SK-N-MC (cell line): ENCODE data around the gene XKR7.
"Not testable (repeated sequence)": the region's sequence is repeated elsewhere in the genome, so short reads cannot be mapped to it uniquely, and the experiment has no call there.

ENCODE experiments used
- DNase-seq: peaks from one replicate; pipeline ENCODE4 v3.0.0-alpha.2; 2011; ENCODE audit warnings: low read depth, low spot score
- H3K27ac ChIP-seq: fragments of 200-600 bp; sonication (generic); 2 replicates; pipeline ENCODE4 v1.5.1; 2016; ENCODE audit warnings: mixed run types
- H3K36me3 ChIP-seq: fragments of 200-600 bp; sonication (generic); 2 replicates; pipeline ENCODE4 v1.6.1; 2017; ENCODE audit warnings: antibody characterized with exemption, low read length, mixed read lengths; ENCODE audit not compliant: insufficient read depth
- H3K4me3 ChIP-seq: fragments of 200-600 bp; sonication (generic); 2 replicates; pipeline ENCODE4 v1.5.1; 2016
- H3K9ac ChIP-seq: fragments of 200-600 bp; sonication (generic); 2 replicates; pipeline ENCODE4 v1.8.0; 2017; ENCODE audit warnings: mixed run types, mixed read lengths; ENCODE audit not compliant: insufficient read length
- H3K9me3 ChIP-seq: fragments of 200-600 bp; sonication (generic); 2 replicates; pipeline ENCODE4 v1.6.1; 2017; ENCODE audit warnings: low read depth, mild to moderate bottlenecking, antibody characterized with exemption, low read length, moderate library complexity, mixed read lengths
- EZH2 ChIP-seq: fragments of 200-600 bp; sonication (generic); IDR thresholded peaks from one replicate; pipeline ENCODE4 v1.6.1; 2017; ENCODE audit warnings: antibody characterized with exemption
- FOXP2 ChIP-seq: optimal IDR thresholded peaks from 2 replicates; pipeline ENCODE3; 2011; ENCODE audit warnings: mild to moderate bottlenecking, moderate library complexity; ENCODE audit not compliant: insufficient read depth; ENCODE audit errors: extremely low read length, control extremely low read depth
- POLR2AphosphoS5 ChIP-seq: IDR thresholded peaks from 2 replicates; pipeline ENCODE4 v1.6.1; 2012; ENCODE audit warnings: mild to moderate bottlenecking, low read depth, low read length, borderline replicate concordance

The XKR7 gene

GRCh38 chr20:31967830-31968249 is at the start of gene XKR7:
TSS of gene XKR7 (plus strand) at chr20:31968151. CDS start at chr20:31968176, 25 bp downstream.
- H3K27ac ChIP-seq: no peak within 1 kb of the TSS
- H3K9ac ChIP-seq: no peak within 1 kb of the TSS
- no peaks in the 10 kb centered on the region for H3K9me3 ChIP-seq
- no peak for DNase-seq
- TF ChIP-seq EZH2: no peak
- no peak for TF ChIP-seq POLR2AphosphoS5
- no peak for TF ChIP-seq FOXP2
- no peak within 1 kb of the TSS for H3K4me3 ChIP-seq
- H3K36me3 ChIP-seq: no peaks in the 10 kb centered on the region

- DNase-seq: no peak
- no peaks in the 10 kb centered on the region for H3K9me3 ChIP-seq
- no peaks in the 10 kb centered on the region for H3K36me3 ChIP-seq
- no peak overlapping the region for H3K4me3 ChIP-seq
- no peak for TF ChIP-seq POLR2AphosphoS5
- no peak for TF ChIP-seq FOXP2
- no peak for TF ChIP-seq EZH2
- H3K27ac ChIP-seq: no peak overlapping the region
- H3K9ac ChIP-seq: no peak overlapping the region
Observed at GRCh38 chr20:31918466-31919105, 49.4 kb upstream of the XKR7 start.

GRCh38 chr20:31919410-31920155 is 48.4 kb upstream of the XKR7 start:
- TF ChIP-seq EZH2 (no peak), POLR2AphosphoS5 (no peak), FOXP2 (no peak)
- H3K9ac ChIP-seq: no peak overlapping the region
- H3K9me3 ChIP-seq: no peaks in the 10 kb centered on the region
- H3K36me3 ChIP-seq: no peaks in the 10 kb centered on the region
- no peak overlapping the region for H3K27ac ChIP-seq
- no peak for DNase-seq
- H3K4me3 ChIP-seq: no peak overlapping the region

- DNase-seq: no peak
- H3K9ac ChIP-seq: no peak overlapping the region
- no peak overlapping the region for H3K27ac ChIP-seq
- no peaks in the 10 kb centered on the region for H3K9me3 ChIP-seq
- no peaks in the 10 kb centered on the region for H3K36me3 ChIP-seq
- TF ChIP-seq POLR2AphosphoS5: no peak
- no peak for TF ChIP-seq EZH2
- TF ChIP-seq FOXP2: no peak
- no peak overlapping the region for H3K4me3 ChIP-seq
Observed at GRCh38 chr20:31920275-31920855, 47.6 kb upstream of the XKR7 start.

- not testable (repeated sequence) for H3K36me3 ChIP-seq, H3K9me3 ChIP-seq, H3K27ac ChIP-seq, H3K4me3 ChIP-seq, H3K9ac ChIP-seq, DNase-seq
Observed at GRCh38 chr20:31921480-31921879, 46.5 kb upstream of the XKR7 start.

GRCh38 chr20:31922181-31922580 is 45.8 kb upstream of the XKR7 start:
- Histone ChIP-seq H3K9me3 (no peaks in the 10 kb centered on the region), H3K27ac (no peak overlapping the region), H3K4me3 (no peak overlapping the region), H3K9ac (no peak overlapping the region), H3K36me3 (no peaks in the 10 kb centered on the region)
- no peak for DNase-seq
- TF ChIP-seq EZH2 (no peak), POLR2AphosphoS5 (no peak), FOXP2 (no peak)

- Histone ChIP-seq H3K9me3 (no peaks in the 10 kb centered on the region), H3K27ac (no peak overlapping the region), H3K4me3 (no peak overlapping the region), H3K9ac (no peak overlapping the region), H3K36me3 (no peaks in the 10 kb centered on the region)
- no peak for DNase-seq
- TF ChIP-seq POLR2AphosphoS5 (no peak), FOXP2 (no peak), EZH2 (no peak)
Observed at GRCh38 chr20:31922588-31922987, 45.4 kb upstream of the XKR7 start.

GRCh38 chr20:31923388-31924331 is 44.3 kb upstream of the XKR7 start:
- no peaks in the 10 kb centered on the region for H3K36me3 ChIP-seq
- H3K4me3 ChIP-seq: no peak overlapping the region
- no peak for DNase-seq
- no peak overlapping the region for H3K9ac ChIP-seq
- no peaks in the 10 kb centered on the region for H3K9me3 ChIP-seq
- no peak for TF ChIP-seq POLR2AphosphoS5
- TF ChIP-seq EZH2: no peak
- no peak for TF ChIP-seq FOXP2
- no peak overlapping the region for H3K27ac ChIP-seq
